Sigmoid colon (tissue), 7 donors: ENCODE data around the gene CALHM1. TPM values are rescaled to one million over a fixed set of nuclear protein-coding genes. Genes with fewer than 3 reads are reported as not detected.

Experiments used
- DNase-seq: peaks from one replicate; pipeline ENCODE4 v3.0.0-alpha.2; 2019
- H3K27ac ChIP-seq, 4 donors: fragments of 200-600 bp; sonication (generic); one replicate each; pipeline ENCODE4 v1.5.1; 2016 to 2019; ENCODE audit warnings: mild to moderate bottlenecking in 1 of 4
- H3K27me3 ChIP-seq, 3 donors: fragments of 200-600 bp; sonication (generic); one replicate each; pipeline ENCODE4 v1.5.1; 2019; ENCODE audit warnings: mild to moderate bottlenecking in 1 of 3
- H3K36me3 ChIP-seq, 4 donors: fragments of 200-600 bp; sonication (generic); one replicate each; pipeline ENCODE4 v1.5.1; 2016 to 2019
- H3K4me1 ChIP-seq, 4 donors: fragments of 200-600 bp; sonication (generic); one replicate each; pipeline ENCODE4 v1.5.1; 2017 to 2019
- H3K4me3 ChIP-seq, 4 donors: fragments of 200-600 bp; sonication (generic); one replicate each; pipeline ENCODE4 v1.5.1; 2017 to 2019; ENCODE audit warnings: mild to moderate bottlenecking in 2 of 4, moderate library complexity in 1 of 4
- H3K9me3 ChIP-seq, 4 donors: fragments of 200-600 bp in 3 of 4; sonication (generic) in 3 of 4; one replicate each; pipeline versions ENCODE4 v1.5.1 to v1.6.1; 2013 to 2019
- CTCF ChIP-seq, 4 experiments: fragments of 450-650 bp in 3 of 4; fragments of 200-600 bp in 1 of 4; IDR thresholded peaks; one replicate each; pipeline ENCODE4 v1.5.1; 2016 to 2019; ENCODE audit warnings: antibody characterized with exemption in 4 of 4, mild to moderate bottlenecking in 3 of 4, moderate library complexity in 2 of 4
- EP300 ChIP-seq, 4 donors: sonication (generic); formaldehyde crosslinking; IDR thresholded peaks; one replicate each; pipeline ENCODE4 v1.6.1; 2017; ENCODE audit warnings: antibody characterized with exemption in 4 of 4
- POLR2A ChIP-seq, 2 donors: fragments of 450-650 bp; IDR thresholded peaks; one replicate each; pipeline ENCODE4 v1.6.1; 2016; ENCODE audit warnings: antibody characterized with exemption in 2 of 2, mild to moderate bottlenecking in 2 of 2, moderate library complexity in 2 of 2
- POLR2AphosphoS5 ChIP-seq, 4 donors: sonication (generic); formaldehyde crosslinking; IDR thresholded peaks; one replicate each; pipeline ENCODE4 v1.6.1; 2017; ENCODE audit warnings: antibody characterized with exemption in 4 of 4
- WGBS, 2 donors: extraction: QIAGEN DNeasy Blood & Tissue Kit; methylation state at CpG; one replicate each; pipeline ENCODE4 v1.1.7; 2013; 5-methylcytosine and 5-hydroxymethylcytosine counted together
- intact Hi-C: fragments of 100-400 bp; cut with DNase I; formaldehyde crosslinking; loops from one replicate; pipeline ENCODE4 v1.15.1; 2023
- polyA plus RNA-seq, 3 donors: library from polyadenylated mRNA; stranded (reverse); fragments of 200-250 nt; gene quantifications; one replicate each; pipeline ENCODE4 v1.2.3, GENCODE V29; 2013
- total RNA-seq, 4 donors: library from RNA; depleted of rRNA; stranded (reverse); fragments of >200 nt; gene quantifications; one replicate each; pipeline ENCODE4 v1.1.0, GENCODE V29; 2016
- donor health status: healthy with polysubstance abuse.
- donor health status: Bipolar disorder and iron deficiency.
- donor health status: healthy.

CALHM1 gene
- total and polyA plus RNA-seq, 7 donors: 0.07 TPM; not detected in 6

DNA sequence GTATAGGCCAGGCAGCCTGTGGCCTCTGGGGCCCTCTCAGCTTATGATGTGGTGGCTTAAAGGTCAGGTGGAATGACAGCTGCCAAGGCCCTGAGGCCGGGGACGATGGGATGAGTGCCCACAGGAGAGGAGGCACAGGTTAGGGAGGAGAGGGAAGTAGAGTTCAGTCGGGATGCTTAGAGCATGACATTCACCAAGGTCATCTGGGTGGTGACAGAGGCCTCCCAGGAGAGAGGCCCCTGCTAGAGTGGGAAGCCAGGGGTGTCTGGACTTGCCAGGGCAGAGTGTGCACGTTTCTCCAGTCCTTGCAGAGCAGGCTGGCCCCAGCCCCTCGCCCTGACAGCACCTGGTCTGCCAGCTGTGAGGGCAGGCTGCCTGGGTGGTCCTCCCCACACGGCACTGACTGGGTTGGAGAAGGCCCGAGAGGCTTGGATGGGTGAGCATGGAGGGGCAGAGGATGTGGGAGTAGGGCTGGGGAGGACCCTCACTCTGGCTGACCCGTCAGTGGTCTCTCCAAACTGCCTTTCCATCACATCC lies 1.5 kb downstream of the CALHM1 start:
- no peak for TF ChIP-seq CTCF (IDR thresholded peaks at IDR 0.05)
- no peak for TF ChIP-seq EP300 (IDR thresholded peaks at IDR 0.05)
- no peak for TF ChIP-seq POLR2AphosphoS5 (IDR thresholded peaks at IDR 0.05)
- Histone ChIP-seq H3K27ac (no peak overlapping the region), H3K4me1 (peaks cover 0 to 9% (median 6%) of the 10 kb centered on the region in 4 donors), H3K27me3 (no peaks in the 10 kb centered on the region), H3K36me3 (no peaks in the 10 kb centered on the region), H3K9me3 (no peaks in the 10 kb centered on the region), H3K4me3 (no peak overlapping the region)
- intact Hi-C loops: no loop called here
- DNase-seq: no peak
- WGBS, 2 donors: 83 to 86% methylated on average over 8 of the region's 8 CpGs

GRCh38 chr10:103456074-103456660 lies 2.5 kb downstream of the CALHM1 start:
- Histone ChIP-seq H3K4me3 (no peak overlapping the region), H3K9me3 (no peaks in the 10 kb centered on the region), H3K4me1 (peaks cover 0 to 16% (median 14%) of the 10 kb centered on the region in 4 donors), H3K36me3 (no peaks in the 10 kb centered on the region), H3K27ac (no peak overlapping the region), H3K27me3 (no peaks in the 10 kb centered on the region)
- no peak for DNase-seq
- TF ChIP-seq POLR2A (IDR thresholded peaks at IDR 0.05) (no peak), EP300 (IDR thresholded peaks at IDR 0.05) (no peak), CTCF (IDR thresholded peaks at IDR 0.05) (no peak), POLR2AphosphoS5 (IDR thresholded peaks at IDR 0.05) (no peak)
- 91 to 92% methylated on average over 9 of the region's 9 CpGs for WGBS, 2 donors
- intact Hi-C loops: no loop called here

GRCh38 chr10:103455235-103455634 lies 3.5 kb downstream of the CALHM1 start:
- Histone ChIP-seq H3K9me3 (no peaks in the 10 kb centered on the region), H3K27ac (no peak overlapping the region), H3K4me1 (peaks cover 0 to 25% (median 18%) of the 10 kb centered on the region in 4 donors), H3K36me3 (no peaks in the 10 kb centered on the region), H3K27me3 (no peaks in the 10 kb centered on the region), H3K4me3 (no peak overlapping the region)
- DNase-seq: no peak
- TF ChIP-seq POLR2A (IDR thresholded peaks at IDR 0.05) (no peak), POLR2AphosphoS5 (IDR thresholded peaks at IDR 0.05) (no peak), EP300 (IDR thresholded peaks at IDR 0.05) (no peak), CTCF (IDR thresholded peaks at IDR 0.05) (no peak)
- intact Hi-C loops: no loop called here
- 83 to 89% methylated on average over 25 of the region's 25 CpGs for WGBS, 2 donors

DNA sequence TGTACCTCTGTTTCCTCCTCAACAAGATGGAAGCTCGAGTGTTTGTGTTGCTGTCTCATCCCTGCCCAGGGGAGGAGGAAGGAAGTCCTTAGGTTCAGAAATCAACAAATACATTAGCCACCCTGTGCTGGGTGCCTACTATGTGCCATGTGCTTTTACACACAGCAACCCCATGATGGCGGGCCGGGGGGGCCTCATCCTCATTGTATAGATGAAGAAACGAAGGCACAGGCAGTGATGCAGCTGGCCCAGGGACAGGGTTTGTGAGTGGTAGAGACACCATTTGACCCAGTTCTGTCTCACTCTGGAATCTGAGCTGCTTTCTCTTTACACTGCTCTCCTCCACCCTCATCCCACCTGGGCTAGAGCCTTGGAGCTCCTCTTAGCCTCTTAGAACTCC lies 4.7 kb downstream of the CALHM1 start:
- peaks cover 0 to 8% (median 0%) of the 10 kb centered on the region in 4 donors for H3K36me3 ChIP-seq
- peaks cover 0 to 33% (median 30%) of the 10 kb centered on the region in 4 donors for H3K4me1 ChIP-seq
- no peak for DNase-seq
- no peak overlapping the region for H3K27ac ChIP-seq
- H3K9me3 ChIP-seq: no peaks in the 10 kb centered on the region
- intact Hi-C loops: no loop called here
- no peak overlapping the region for H3K4me3 ChIP-seq
- 81 to 87% methylated on average over 4 of the region's 4 CpGs for WGBS, 2 donors
- H3K27me3 ChIP-seq: no peaks in the 10 kb centered on the region
- TF ChIP-seq EP300 (IDR thresholded peaks at IDR 0.05): no peak
- no peak for TF ChIP-seq POLR2AphosphoS5 (IDR thresholded peaks at IDR 0.05)
- TF ChIP-seq CTCF (IDR thresholded peaks at IDR 0.05): no peak
- no peak for TF ChIP-seq POLR2A (IDR thresholded peaks at IDR 0.05)
